ENCODE results near the gene GKAP1. TPM values are rescaled to one million over a fixed set of nuclear protein-coding genes. Genes with fewer than 3 reads are reported as not detected.

The GKAP1 gene
- total and polyA plus RNA-seq, 2 of the 13 experiments (the other 11 are each of a cell fraction or from before 2014, with no cell fraction given) = 5.6 to 6.1 TPM

- TF ChIP-seq ZNF512B (CRISPR knock-in tag; IDR thresholded peaks at IDR 0.05; ENCODE audit: borderline replicate concordance) (0 out of 2 replicates have a peak, but pooled peaks have one; percentile 31), RNF219 (CRISPR knock-in tag; IDR thresholded peaks at IDR 0.05) (peak; percentile 45; the same call in 1 of the 2 replicates), REPIN1 (CRISPR knock-in tag; IDR thresholded peaks at IDR 0.05; ENCODE audit: borderline replicate concordance, low read depth) (peak; percentile 46; the same call in 1 of the 2 replicates), MYPOP (CRISPR knock-in tag; IDR thresholded peaks at IDR 0.05) (peak; percentile 84), SP1 (IDR thresholded peaks at IDR 0.05) (no peak), SP1 (CRISPR knock-in tag; IDR thresholded peaks at IDR 0.05) (peak; percentile 48; the same call in 1 of the 2 replicates), SUZ12 (IDR thresholded peaks at IDR 0.05; ENCODE audit: low read depth, low read length) (peak; percentile 43; the same call in 1 of the 2 replicates), ZMAT3 (CRISPR knock-in tag; conservative IDR thresholded peaks at IDR 0.05) (peak; percentile 48; the same call in 1 of the 2 replicates), ZNF800 (CRISPR knock-in tag; IDR thresholded peaks at IDR 0.05) (0 out of 2 replicates have a peak, but pooled peaks have one; percentile 31), ZNF274 (CRISPR knock-in tag; IDR thresholded peaks at IDR 0.05) (peak; percentile 84), CTCF (CRISPR knock-in tag; IDR thresholded peaks at IDR 0.05) (peak; percentile 3; the same call in 1 of the 2 replicates), HOXA9 (CRISPR knock-in tag; IDR thresholded peaks at IDR 0.05; ENCODE audit: borderline replicate concordance) (no peak; the same call in 1 of the 2 replicates)
These were observed 109.6 kb downstream of the GKAP1 start, which contains the start of gene UBQLN1 (continued) for GRCh38 chr9:83707768-83708514.

Measured in HepG2 (cell line).